HL-60 (cell line): ENCODE data around the gene PRKAB2.

ENCODE experiments used
- DNase-seq, 2 experiments: peaks; one replicate each; pipeline ENCODE4 v3.0.0-alpha.2; 2010 to 2020; ENCODE audit warnings: low read depth in 1 of 2, low spot score in 1 of 2
- H3K27ac ChIP-seq: fragments of 250-450 bp; sonication (Bioruptor Pico); replicated peaks from 2 replicates; pipeline ENCODE4 v1.5.1; 2020; ENCODE audit warnings: mild to moderate bottlenecking, moderate library complexity
- H3K27me3 ChIP-seq: fragments of 250-450 bp; sonication (Bioruptor Pico); 2 replicates; pipeline ENCODE4 v1.5.1; 2021; ENCODE audit warnings: mild to moderate bottlenecking, moderate library complexity; ENCODE audit not compliant: insufficient read depth, poor library complexity, severe bottlenecking
- H3K4me3 ChIP-seq: replicated peaks from 2 replicates; pipeline ENCODE4 v1.5.1; 2011; ENCODE audit warnings: mild to moderate bottlenecking, control low read depth, low read length; ENCODE audit not compliant: insufficient read depth
- GABPA ChIP-seq: IDR thresholded peaks from 2 replicates; pipeline ENCODE4 v1.6.1; 2012; ENCODE audit warnings: low read depth
- POLR2AphosphoS5 ChIP-seq: IDR thresholded peaks from 2 replicates; pipeline ENCODE4 v1.6.1; 2012; ENCODE audit warnings: low read depth
- SPI1 ChIP-seq: IDR thresholded peaks from 2 replicates; pipeline ENCODE4 v1.6.1; 2012; ENCODE audit warnings: low read depth, mild to moderate bottlenecking, borderline replicate concordance
- TF ChIP-seq, protein P1 (sequence below): IDR thresholded peaks from one replicate; pipeline ENCODE4 v1.5.1; 2011; ENCODE audit warnings: low read length, control low read depth, inconsistent platforms; ENCODE audit not compliant: insufficient read depth
- TF ChIP-seq, protein P2 (sequence below): IDR thresholded peaks from 2 replicates; pipeline ENCODE4 v1.6.1; 2012; ENCODE audit warnings: low read depth; ENCODE audit not compliant: insufficient replicate concordance

Gene PRKAB2

GRCh38 chr1:147171399-147172167, 687 bp downstream of the PRKAB2 start:
- H3K27ac ChIP-seq = peak overlapping the region; percentile 74
- H3K27me3 ChIP-seq = no peaks in the 10 kb centered on the region
- no peak for TF ChIP-seq GABPA
- TF ChIP-seq, protein P1, sequence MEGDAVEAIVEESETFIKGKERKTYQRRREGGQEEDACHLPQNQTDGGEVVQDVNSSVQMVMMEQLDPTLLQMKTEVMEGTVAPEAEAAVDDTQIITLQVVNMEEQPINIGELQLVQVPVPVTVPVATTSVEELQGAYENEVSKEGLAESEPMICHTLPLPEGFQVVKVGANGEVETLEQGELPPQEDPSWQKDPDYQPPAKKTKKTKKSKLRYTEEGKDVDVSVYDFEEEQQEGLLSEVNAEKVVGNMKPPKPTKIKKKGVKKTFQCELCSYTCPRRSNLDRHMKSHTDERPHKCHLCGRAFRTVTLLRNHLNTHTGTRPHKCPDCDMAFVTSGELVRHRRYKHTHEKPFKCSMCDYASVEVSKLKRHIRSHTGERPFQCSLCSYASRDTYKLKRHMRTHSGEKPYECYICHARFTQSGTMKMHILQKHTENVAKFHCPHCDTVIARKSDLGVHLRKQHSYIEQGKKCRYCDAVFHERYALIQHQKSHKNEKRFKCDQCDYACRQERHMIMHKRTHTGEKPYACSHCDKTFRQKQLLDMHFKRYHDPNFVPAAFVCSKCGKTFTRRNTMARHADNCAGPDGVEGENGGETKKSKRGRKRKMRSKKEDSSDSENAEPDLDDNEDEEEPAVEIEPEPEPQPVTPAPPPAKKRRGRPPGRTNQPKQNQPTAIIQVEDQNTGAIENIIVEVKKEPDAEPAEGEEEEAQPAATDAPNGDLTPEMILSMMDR = no peak
- no peak for TF ChIP-seq POLR2AphosphoS5
- TF ChIP-seq, protein P2, sequence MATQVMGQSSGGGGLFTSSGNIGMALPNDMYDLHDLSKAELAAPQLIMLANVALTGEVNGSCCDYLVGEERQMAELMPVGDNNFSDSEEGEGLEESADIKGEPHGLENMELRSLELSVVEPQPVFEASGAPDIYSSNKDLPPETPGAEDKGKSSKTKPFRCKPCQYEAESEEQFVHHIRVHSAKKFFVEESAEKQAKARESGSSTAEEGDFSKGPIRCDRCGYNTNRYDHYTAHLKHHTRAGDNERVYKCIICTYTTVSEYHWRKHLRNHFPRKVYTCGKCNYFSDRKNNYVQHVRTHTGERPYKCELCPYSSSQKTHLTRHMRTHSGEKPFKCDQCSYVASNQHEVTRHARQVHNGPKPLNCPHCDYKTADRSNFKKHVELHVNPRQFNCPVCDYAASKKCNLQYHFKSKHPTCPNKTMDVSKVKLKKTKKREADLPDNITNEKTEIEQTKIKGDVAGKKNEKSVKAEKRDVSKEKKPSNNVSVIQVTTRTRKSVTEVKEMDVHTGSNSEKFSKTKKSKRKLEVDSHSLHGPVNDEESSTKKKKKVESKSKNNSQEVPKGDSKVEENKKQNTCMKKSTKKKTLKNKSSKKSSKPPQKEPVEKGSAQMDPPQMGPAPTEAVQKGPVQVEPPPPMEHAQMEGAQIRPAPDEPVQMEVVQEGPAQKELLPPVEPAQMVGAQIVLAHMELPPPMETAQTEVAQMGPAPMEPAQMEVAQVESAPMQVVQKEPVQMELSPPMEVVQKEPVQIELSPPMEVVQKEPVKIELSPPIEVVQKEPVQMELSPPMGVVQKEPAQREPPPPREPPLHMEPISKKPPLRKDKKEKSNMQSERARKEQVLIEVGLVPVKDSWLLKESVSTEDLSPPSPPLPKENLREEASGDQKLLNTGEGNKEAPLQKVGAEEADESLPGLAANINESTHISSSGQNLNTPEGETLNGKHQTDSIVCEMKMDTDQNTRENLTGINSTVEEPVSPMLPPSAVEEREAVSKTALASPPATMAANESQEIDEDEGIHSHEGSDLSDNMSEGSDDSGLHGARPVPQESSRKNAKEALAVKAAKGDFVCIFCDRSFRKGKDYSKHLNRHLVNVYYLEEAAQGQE = no peak
- TF ChIP-seq SPI1 = no peak
- H3K4me3 ChIP-seq = peak overlapping the region; percentile 73
- DNase-seq = no peak

DNA sequence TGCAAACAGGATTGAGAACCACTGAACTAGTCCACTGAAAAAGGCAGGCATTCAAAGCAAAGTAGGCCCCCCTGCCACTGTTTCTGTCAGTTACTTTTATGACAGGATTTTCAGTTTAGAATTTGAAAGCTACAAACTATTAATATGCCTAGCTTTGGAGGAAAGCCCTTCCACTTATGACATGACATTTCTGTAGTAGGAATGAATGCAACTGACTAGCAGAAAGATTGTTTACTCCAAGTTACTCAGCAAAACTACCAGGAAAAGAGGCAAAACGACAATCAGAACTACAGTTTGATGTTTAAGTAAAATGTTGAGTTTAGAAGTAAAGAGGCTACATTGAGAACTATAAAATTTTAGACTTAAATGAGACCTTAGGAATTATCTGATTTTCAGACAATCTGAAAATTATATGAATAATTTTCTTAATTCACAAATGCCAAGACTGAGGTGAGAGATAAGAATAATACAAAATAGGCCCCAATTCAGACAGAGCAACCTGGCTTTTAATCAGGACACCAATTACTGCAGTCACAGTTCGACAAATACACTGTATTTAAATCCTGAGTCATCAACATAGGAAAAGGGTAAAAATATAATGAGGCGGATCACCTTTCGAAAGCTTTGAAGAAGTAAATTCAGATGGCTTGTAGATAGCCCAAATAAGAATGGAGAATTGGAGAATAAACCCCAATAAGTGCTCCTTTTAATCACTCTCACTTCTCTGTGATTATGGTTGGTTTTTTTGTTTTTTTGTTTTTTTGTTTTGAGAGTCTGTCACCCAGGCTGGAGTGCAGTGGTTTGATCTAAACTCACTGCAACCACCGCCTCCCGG, 2.2 kb downstream of the PRKAB2 start:
- no peak for DNase-seq
- TF ChIP-seq, protein P1 = no peak
- TF ChIP-seq GABPA = no peak
- H3K27me3 ChIP-seq = no peaks in the 10 kb centered on the region
- H3K27ac ChIP-seq = no peak overlapping the region
- no peak overlapping the region for H3K4me3 ChIP-seq

GRCh38 chr1:147169171-147169570, 3.1 kb downstream of the PRKAB2 start:
- Histone ChIP-seq H3K27ac (no peak overlapping the region), H3K4me3 (no peak overlapping the region), H3K27me3 (no peaks in the 10 kb centered on the region)
- TF ChIP-seq GABPA = no peak
- TF ChIP-seq, protein P2 = no peak
- no peak for TF ChIP-seq SPI1
- TF ChIP-seq, protein P1 = no peak
- TF ChIP-seq POLR2AphosphoS5 = no peak
- DNase-seq = no peak
